ENCODE data around the gene VIPR2.

The VIPR2 gene

GRCh38 chr7:159151231-159151630 is 6.6 kb upstream of the VIPR2 start:
- Histone ChIP-seq H3K4me3 (ENCODE audit: low read depth in 1 of 2, low read length in 1 of 2) (no peak overlapping the region), H3K9me3 (no peaks in the 10 kb centered on the region), H3K27ac (no peak overlapping the region), H3K27me3 (peaks cover 29% of the 10 kb centered on the region), H3K36me3 (no peaks in the 10 kb centered on the region), H3K4me1 (ENCODE audit: control insufficient read depth in 1 of 2, insufficient read depth in 1 of 2, low read depth in 1 of 2, low read length in 1 of 2) (no peaks in the 10 kb centered on the region)
- no peak for TF ChIP-seq CTCF (IDR thresholded peaks at IDR 0.05)

- H3K9me3 ChIP-seq, result no peaks in the 10 kb centered on the region
- no peak overlapping the region for H3K4me3 ChIP-seq (ENCODE audit: low read depth in 1 of 2, low read length in 1 of 2)
- H3K27me3 ChIP-seq, result peaks cover 46% of the 10 kb centered on the region
- H3K4me1 ChIP-seq (ENCODE audit: control insufficient read depth in 1 of 2, insufficient read depth in 1 of 2, low read depth in 1 of 2, low read length in 1 of 2), result no peaks in the 10 kb centered on the region
- no peak overlapping the region for H3K27ac ChIP-seq
- H3K36me3 ChIP-seq, result no peaks in the 10 kb centered on the region
- TF ChIP-seq CTCF (IDR thresholded peaks at IDR 0.05), result no peak
These were observed 4.8 kb upstream of the VIPR2 start for GRCh38 chr7:159149488-159149887.

GRCh38 chr7:159148430-159149395 is 4.0 kb upstream of the VIPR2 start:
- no peaks in the 10 kb centered on the region for H3K9me3 ChIP-seq
- H3K4me1 ChIP-seq (ENCODE audit: control insufficient read depth in 1 of 2, insufficient read depth in 1 of 2, low read depth in 1 of 2, low read length in 1 of 2), result no peaks in the 10 kb centered on the region
- no peaks in the 10 kb centered on the region for H3K36me3 ChIP-seq
- H3K27me3 ChIP-seq, result peaks cover 54% of the 10 kb centered on the region
- TF ChIP-seq CTCF (IDR thresholded peaks at IDR 0.05), result no peak
- no peak overlapping the region for H3K27ac ChIP-seq
- no peak overlapping the region for H3K4me3 ChIP-seq (ENCODE audit: low read depth in 1 of 2, low read length in 1 of 2)

GRCh38 chr7:159147687-159148086 is 3.0 kb upstream of the VIPR2 start:
- TF ChIP-seq CTCF (IDR thresholded peaks at IDR 0.05), result no peak
- H3K4me3 ChIP-seq (ENCODE audit: low read depth in 1 of 2, low read length in 1 of 2), result no peak overlapping the region
- no peak overlapping the region for H3K27ac ChIP-seq
- peaks cover 64% of the 10 kb centered on the region for H3K27me3 ChIP-seq
- H3K36me3 ChIP-seq, result no peaks in the 10 kb centered on the region
- H3K9me3 ChIP-seq, result no peaks in the 10 kb centered on the region
- no peaks in the 10 kb centered on the region for H3K4me1 ChIP-seq (ENCODE audit: control insufficient read depth in 1 of 2, insufficient read depth in 1 of 2, low read depth in 1 of 2, low read length in 1 of 2)

- H3K36me3 ChIP-seq, result no peaks in the 10 kb centered on the region
- no peak overlapping the region for H3K27ac ChIP-seq
- peaks cover 68% of the 10 kb centered on the region for H3K27me3 ChIP-seq
- no peak for TF ChIP-seq CTCF (IDR thresholded peaks at IDR 0.05)
- no peaks in the 10 kb centered on the region for H3K9me3 ChIP-seq
- H3K4me1 ChIP-seq (ENCODE audit: control insufficient read depth in 1 of 2, insufficient read depth in 1 of 2, low read depth in 1 of 2, low read length in 1 of 2), result no peaks in the 10 kb centered on the region
- no peak overlapping the region for H3K4me3 ChIP-seq (ENCODE audit: low read depth in 1 of 2, low read length in 1 of 2)
These were observed 2.6 kb upstream of the VIPR2 start for GRCh38 chr7:159147246-159147645.

All from neutrophil (primary cell).